Fibroblast of skin of right biceps (primary cell): ENCODE results near the gene SOD3.
A peak's percentile ranks its signal among the peaks of the same experiment; 100 is the strongest.

Source experiments
- DNase-seq: peaks from one replicate; pipeline ENCODE4 v3.0.0-alpha.2; 2013

Gene SOD3

GRCh38 chr4:24805067-24805466 is 9.7 kb downstream of the SOD3 start:
- DNase-seq: no peak

DNA sequence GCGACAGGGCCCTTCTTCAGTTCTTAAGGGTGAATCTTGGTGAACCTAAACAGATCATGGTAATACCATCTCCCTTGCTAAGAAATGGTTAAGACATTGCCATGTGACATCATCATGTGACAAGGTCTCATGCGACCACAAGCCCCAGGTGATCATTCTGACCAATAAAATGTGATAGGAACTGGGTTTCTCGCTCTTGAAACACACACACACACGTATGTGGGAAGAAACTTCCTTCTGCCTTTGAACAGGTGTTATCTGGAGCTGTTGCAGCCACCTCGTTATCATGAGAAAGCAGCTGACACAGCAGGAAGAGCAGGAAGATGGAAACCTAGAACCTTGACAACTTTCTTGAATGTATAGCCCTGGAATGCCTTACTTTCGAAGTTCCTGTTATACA is 10.2 kb downstream of the SOD3 start:
- DNase-seq: no peak

DNA sequence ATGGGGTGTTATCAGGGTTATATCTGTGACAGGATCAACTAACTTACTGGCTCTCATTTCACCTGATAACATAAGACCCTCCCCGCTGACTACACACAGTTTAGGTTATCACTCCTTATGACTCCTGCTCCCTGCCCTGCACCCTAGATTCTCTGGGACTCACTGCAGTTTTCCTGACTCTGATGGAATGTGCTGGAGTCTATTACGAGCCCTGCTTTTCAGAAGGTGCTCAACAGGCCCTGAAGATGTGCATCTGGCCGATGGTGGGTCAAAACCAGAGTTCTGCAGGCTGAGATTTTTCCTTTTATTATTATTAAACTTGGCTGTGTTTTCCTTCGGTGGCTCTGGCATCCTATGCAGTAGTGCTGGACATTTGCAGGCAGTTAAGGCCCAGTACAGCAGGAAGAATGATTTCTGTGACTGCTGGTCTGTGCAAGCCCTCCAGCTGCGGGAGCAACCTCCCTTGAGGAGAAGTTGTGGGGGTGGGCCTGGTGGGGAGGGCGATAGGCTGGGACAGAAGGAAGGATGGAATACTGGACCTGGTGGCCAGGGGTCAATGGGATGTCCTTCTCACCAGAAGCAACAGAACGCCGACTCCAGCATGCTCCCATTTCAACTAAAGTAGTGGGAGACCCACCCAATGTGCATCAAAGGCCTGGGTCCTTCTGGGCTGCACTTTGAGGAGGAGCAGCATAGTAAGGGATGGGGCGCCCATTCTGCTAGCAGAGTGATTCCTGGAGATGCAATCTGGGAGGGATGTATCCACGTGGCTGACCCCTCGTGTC is 11.0 kb downstream of the SOD3 start:
- no peak for DNase-seq

DNA sequence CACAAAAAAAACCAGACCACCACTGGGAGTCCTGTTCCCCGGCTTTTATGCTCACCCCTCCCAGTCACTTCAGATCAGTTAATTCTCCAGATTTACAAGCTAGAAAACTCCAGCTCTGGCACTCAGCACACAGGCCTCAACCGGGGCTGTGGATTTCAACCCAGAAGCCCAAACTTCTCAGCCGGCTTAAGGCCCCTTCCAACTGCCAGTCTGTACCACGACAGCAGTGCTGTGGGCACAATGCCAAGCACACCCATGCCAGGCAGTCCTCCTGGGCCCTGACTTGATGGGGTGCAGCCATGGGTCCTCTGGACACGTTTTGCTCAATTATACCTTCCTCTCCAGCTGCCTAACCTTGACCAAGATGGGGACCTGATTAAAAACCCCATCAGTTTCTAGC is 12.2 kb downstream of the SOD3 start:
- no peak for DNase-seq

GRCh38 chr4:24808261-24808660 is 12.9 kb downstream of the SOD3 start:
- no peak for DNase-seq

- DNase-seq: no peak
Measured at GRCh38 chr4:24808955-24809354, 13.6 kb downstream of the SOD3 start.

GRCh38 chr4:24809376-24809775 is 14.0 kb downstream of the SOD3 start:
- DNase-seq: no peak

- peak; percentile 38 for DNase-seq
Measured at GRCh38 chr4:24809815-24810405, 14.5 kb downstream of the SOD3 start.

- no peak for DNase-seq
Measured at GRCh38 chr4:24810871-24811631, 15.7 kb downstream of the SOD3 start.

- DNase-seq: no peak
Measured at GRCh38 chr4:24813732-24814131, 18.4 kb downstream of the SOD3 start.

DNA sequence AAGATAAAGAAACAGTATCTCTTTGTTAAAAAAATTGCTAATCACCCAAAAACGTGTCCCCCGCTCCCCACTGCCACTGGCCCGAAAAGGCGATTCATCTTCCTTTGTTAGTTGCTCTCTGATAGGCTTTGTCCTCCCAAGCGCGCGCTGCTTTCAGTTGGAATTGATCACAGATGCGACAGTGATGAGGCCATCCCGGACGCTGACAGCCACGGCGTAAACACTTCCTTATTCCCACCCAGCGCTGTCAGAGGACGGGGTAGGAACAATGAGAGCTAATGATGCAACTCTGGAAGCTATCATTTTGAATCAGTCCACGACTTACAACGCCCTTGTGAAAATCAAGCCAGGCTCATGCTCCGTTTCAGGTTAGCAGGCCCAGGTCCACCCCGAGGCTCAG is 21.4 kb downstream of the SOD3 start:
- DNase-seq: peak; percentile 50

GRCh38 chr4:24820541-24820940 is 25.2 kb downstream of the SOD3 start:
- DNase-seq: no peak

- no peak for DNase-seq
Measured at GRCh38 chr4:24824720-24825119, 29.3 kb downstream of the SOD3 start.

DNA sequence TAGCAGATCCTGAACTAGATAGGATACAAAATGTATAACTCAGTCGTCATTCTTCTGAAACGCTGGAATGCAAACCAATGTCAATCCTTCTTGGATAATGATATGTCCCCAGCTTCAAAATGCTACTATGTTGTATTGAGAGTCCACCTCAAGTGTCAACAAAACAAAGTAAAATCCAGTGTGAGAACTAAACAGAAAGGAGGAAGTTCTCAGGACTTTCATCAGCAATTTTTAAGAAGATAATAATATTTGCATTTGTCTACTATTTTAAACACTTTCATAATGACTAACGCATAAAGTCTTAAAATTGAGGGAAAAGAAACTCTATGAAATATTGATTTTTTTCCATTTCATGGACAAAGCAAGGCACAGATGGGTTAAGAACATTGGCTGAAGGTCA is 36.3 kb downstream of the SOD3 start:
- no peak for DNase-seq

- DNase-seq: no peak
Measured at GRCh38 chr4:24835696-24836095, 40.3 kb downstream of the SOD3 start.

DNA sequence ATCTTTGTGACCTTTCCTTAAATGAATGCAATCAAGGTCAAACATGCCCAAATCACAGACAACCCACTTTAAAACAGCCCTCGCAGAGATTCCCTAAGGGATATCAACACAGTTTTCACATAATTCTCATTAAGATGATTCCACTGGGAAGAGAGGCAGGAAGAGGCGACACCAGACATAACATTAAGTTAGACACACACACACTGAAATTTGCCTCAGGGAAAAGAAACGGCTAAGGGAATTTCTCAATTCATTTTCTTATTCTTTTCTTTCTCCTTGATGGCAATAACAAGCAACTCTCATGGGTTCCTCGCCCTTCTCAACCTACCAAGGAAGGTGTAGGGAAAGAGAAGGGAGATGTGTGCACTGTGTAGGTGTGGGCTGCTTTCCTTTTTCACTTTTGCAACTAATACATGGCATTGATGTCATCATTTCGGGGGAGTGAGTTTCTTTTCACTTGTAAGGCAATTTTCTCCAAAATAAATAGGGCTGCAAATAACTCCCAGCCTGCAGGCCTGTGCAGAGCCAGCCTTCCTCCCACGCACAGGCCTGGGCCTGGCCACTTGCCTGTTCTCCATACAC is 41.4 kb downstream of the SOD3 start:
- no peak for DNase-seq

GRCh38 chr4:24837336-24837735 is 42.0 kb downstream of the SOD3 start:
- DNase-seq: no peak

DNA sequence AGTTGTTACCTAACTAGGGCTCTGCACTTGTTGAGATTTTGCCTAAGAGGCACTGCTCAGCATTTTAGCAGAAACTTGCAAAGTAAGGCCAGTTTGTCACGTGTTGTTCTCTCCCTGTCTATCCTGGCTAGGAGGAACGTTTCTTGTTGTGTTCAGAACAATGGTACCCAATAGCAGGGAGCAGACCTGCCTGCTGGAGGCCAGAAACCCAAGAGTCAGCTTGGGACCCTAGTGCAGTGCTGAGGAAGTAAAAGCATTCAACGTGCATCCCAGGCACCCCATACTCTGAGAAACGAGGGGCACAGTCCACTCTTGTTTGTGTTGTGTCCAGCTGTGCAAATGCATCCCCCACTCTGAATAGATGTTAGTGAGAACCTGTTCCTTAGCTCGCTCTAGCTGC is 42.4 kb downstream of the SOD3 start:
- no peak for DNase-seq

- no peak for DNase-seq
Measured at GRCh38 chr4:24840362-24840761, 45.0 kb downstream of the SOD3 start.

- no peak for DNase-seq
Measured at GRCh38 chr4:24840826-24841543, 45.6 kb downstream of the SOD3 start.

- DNase-seq: no peak
Measured at GRCh38 chr4:24842356-24842755, 47.0 kb downstream of the SOD3 start.

- DNase-seq: no peak
Measured at GRCh38 chr4:24843096-24843495, 47.7 kb downstream of the SOD3 start.

GRCh38 chr4:24845132-24845531 is 49.8 kb downstream of the SOD3 start:
- DNase-seq: no peak
